ENCODE results near the gene GALNT12.

GRCh38 chr9:98774746-98775145, 32.7 kb upstream of the GALNT12 start:
- TF ChIP-seq ZNF416 (tag by site-specific recombination; IDR thresholded peaks at IDR 0.05) (no peak), CTCF (tag by site-specific recombination; IDR thresholded peaks at IDR 0.05) (no peak), ZNF175 (tag by site-specific recombination; IDR thresholded peaks at IDR 0.05) (no peak), YY1 (tag by site-specific recombination; IDR thresholded peaks at IDR 0.05) (no peak), ATF2 (tag by site-specific recombination; IDR thresholded peaks at IDR 0.05; ENCODE audit: low read depth) (no peak), ZNF302 (tag by site-specific recombination; IDR thresholded peaks at IDR 0.05; ENCODE audit: low read depth) (no peak), PRDM4 (tag by site-specific recombination; IDR thresholded peaks at IDR 0.05) (no peak)

Measured in HEK293 (cell line).